GM12892 (cell line): ENCODE data around the gene MRPL38.
"Not testable (repeated sequence)": the region's sequence is repeated elsewhere in the genome, so short reads cannot be mapped to it uniquely, and the experiment has no call there.

ENCODE experiments used
- POLR2A ChIP-seq: IDR thresholded peaks from 2 replicates; pipeline ENCODE4 v1.6.1; 2011; ENCODE audit warnings: low read depth, low read length, control low read depth
- TAF1 ChIP-seq: IDR thresholded peaks from 2 replicates; pipeline ENCODE4 v1.6.1; 2011; ENCODE audit warnings: low read depth, mild to moderate bottlenecking, control low read depth, low read length, borderline replicate concordance

- not testable (repeated sequence) for TF ChIP-seq POLR2A, TAF1
These were observed 39.1 kb downstream of the MRPL38 start for GRCh38 chr17:75865404-75866188.
